ENCODE data around the gene ADIPOR2.

DNA sequence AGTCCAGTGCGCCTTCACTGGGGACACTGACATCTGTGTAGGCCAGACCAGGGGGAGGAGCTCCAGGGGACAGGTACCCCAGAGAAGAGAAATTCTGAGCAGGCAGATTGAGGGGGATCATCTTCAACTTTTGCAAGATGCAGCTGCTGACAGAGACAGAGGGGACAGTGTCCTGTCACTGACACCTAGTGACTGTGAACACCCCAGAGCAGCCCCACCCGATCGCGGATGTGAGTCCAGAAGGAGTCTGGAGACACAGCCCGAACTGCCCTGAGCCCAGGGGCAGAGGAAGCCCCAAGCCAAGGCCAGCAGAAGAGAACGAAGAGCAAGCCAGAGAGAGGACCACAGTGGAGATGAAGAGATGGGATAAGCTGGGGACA, 107.8 kb downstream of the ADIPOR2 start:
- TF ChIP-seq CTCF (conservative IDR thresholded peaks at IDR 0.05; ENCODE audit: low read depth, low read length) (no peak), EZH2 (IDR thresholded peaks at IDR 0.05; ENCODE audit: low read length, unreplicated experiment) (no peak)

Measured in PC-3 (cell line).